IPS-NIHi7 (cell line): Measurements from ENCODE around the gene TRIM63.
A peak's percentile ranks its signal among the peaks of the same experiment; 100 is the strongest.
"Not testable (repeated sequence)": the region's sequence is repeated elsewhere in the genome, so short reads cannot be mapped to it uniquely, and the experiment has no call there.

Experiments
- DNase-seq: peaks from one replicate; pipeline ENCODE4 v3.0.0; 2012; ENCODE audit warnings: mixed read lengths; ENCODE audit errors: extremely low spot score

The TRIM63 gene

GRCh38 chr1:26067432-26067911, at the start of gene TRIM63:
TSS of gene TRIM63 (minus strand) at chr1:26067630. CDS start at chr1:26067494, 136 bp downstream.
- no peak for DNase-seq

- no peak for DNase-seq
Measured at GRCh38 chr1:26114165-26114927, 46.9 kb upstream of the TRIM63 start.

- DNase-seq = no peak
Measured at GRCh38 chr1:26112407-26112775, 45.0 kb upstream of the TRIM63 start.

GRCh38 chr1:26111530-26112406, 44.3 kb upstream of the TRIM63 start, which contains the start of gene PDIK1L:
TSS of gene PDIK1L (plus strand) at chr1:26111824. CDS start at chr1:26114309, 2,485 bp downstream.
- DNase-seq = peak; percentile 91

GRCh38 chr1:26110731-26111529, 43.5 kb upstream of the TRIM63 start:
- DNase-seq = peak; percentile 71

GRCh38 chr1:26109229-26110164, 42.1 kb upstream of the TRIM63 start:
- no peak for DNase-seq

- DNase-seq = not testable (repeated sequence)
Measured at GRCh38 chr1:26105226-26105548, 37.8 kb upstream of the TRIM63 start.

GRCh38 chr1:26102526-26102925, 35.1 kb upstream of the TRIM63 start:
- no peak for DNase-seq

- no peak for DNase-seq
Measured at GRCh38 chr1:26102119-26102518, 34.7 kb upstream of the TRIM63 start.

- DNase-seq = not testable (repeated sequence)
Measured at GRCh38 chr1:26100204-26100603, 32.8 kb upstream of the TRIM63 start.

GRCh38 chr1:26099780-26100179, 32.4 kb upstream of the TRIM63 start:
- no peak for DNase-seq

GRCh38 chr1:26098602-26099001, 31.2 kb upstream of the TRIM63 start:
- no peak for DNase-seq

GRCh38 chr1:26097696-26098095, 30.3 kb upstream of the TRIM63 start:
- DNase-seq = no peak

GRCh38 chr1:26096471-26096870, 29.0 kb upstream of the TRIM63 start:
- DNase-seq = no peak

- DNase-seq = peak; percentile 76
Measured at GRCh38 chr1:26094677-26095383, 27.4 kb upstream of the TRIM63 start.

- DNase-seq = peak; percentile 65
Measured at GRCh38 chr1:26094076-26094669, 26.7 kb upstream of the TRIM63 start.

- not testable (repeated sequence) for DNase-seq
Measured at GRCh38 chr1:26093569-26093968, 26.1 kb upstream of the TRIM63 start.

GRCh38 chr1:26092422-26092821, 25.0 kb upstream of the TRIM63 start:
- no peak for DNase-seq

GRCh38 chr1:26090893-26091292, 23.5 kb upstream of the TRIM63 start:
- no peak for DNase-seq

GRCh38 chr1:26089125-26089524, 21.7 kb upstream of the TRIM63 start:
- DNase-seq = no peak
